GM21526 (cell line): Measurements from ENCODE around the gene TNFRSF4.
"Not testable (repeated sequence)": the region's sequence is repeated elsewhere in the genome, so short reads cannot be mapped to it uniquely, and the experiment has no call there.

Experiments used
- ATAC-seq: cut with Tn5 transposase; IDR thresholded peaks from one replicate; pipeline ENCODE4 v1.9.1; 2021; ENCODE audit warnings: moderate library complexity; ENCODE audit not compliant: unreplicated experiment, low FRiP score

The TNFRSF4 gene

DNA sequence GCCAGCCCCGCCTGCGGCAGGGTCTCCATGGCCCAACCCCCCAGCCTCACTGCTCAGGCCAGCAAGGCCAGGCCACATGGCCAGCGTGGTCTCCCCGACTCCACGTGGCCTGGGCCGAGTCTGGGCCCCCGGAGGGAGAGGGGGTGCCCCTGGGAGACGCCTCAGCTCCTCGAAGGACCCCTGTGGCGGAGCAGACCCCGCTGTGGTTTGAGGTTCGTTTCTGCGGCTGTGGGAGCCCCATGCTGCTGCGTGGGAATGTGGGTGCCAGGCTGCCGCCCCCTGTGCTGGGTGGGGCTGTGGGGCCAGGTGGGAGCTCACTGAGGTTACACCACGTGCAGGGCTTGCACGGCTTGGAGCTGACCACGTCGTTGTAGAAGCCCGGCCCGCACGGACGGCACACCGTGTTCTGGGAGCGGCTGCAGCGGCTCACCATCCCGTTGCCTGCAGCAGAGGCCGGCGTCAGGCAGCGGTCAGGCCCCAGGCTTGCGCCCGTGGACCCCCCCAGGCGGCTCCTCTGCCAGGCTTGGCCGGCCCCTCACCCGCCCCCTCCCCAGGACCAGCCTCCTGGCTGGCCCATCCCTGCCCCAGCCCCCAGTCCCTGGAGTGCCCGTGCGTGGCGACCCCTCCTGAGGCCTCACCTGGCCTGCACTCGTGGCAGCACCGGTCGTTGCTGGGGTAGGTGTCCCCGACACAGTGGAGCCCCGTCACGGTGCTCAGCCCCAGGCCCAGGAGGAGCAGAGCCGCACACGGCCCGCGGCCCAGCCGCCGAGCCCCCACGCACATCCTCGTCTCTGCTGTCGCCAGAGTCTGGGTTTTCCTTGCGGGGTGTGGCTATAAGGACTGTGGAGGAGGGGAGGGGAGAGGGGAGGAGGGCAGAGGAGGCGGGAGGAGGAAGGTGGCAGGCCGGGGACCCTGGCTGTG is at the start of gene TNFRSF4:
TSS of gene TNFRSF4 (minus strand) at position 809 of the 921 bp plus-strand sequence. CDS start at position 783, 26 bp downstream.
- ATAC-seq, result no peak

- no peak for ATAC-seq
Measured at GRCh38 chr1:1262758-1263157, 48.8 kb upstream of the TNFRSF4 start.

DNA sequence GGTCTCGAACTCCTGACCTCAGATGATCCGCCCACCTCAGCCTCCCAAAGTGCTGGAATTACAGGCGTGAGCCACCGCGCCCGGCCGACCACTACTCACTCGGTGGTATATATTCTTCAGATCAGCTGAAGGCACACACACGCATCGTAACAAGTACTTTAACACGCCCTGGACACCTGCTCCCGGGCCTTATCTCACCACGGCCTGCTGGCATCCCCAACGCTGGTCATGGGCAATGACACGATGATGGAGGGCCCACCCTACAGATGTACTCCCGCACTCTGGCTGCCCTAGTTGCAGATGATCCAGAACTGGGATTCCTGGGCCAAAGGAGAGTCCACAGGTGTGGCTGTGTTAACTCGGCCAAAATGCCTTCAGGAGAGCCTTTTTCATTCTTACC is 48.1 kb upstream of the TNFRSF4 start:
- no peak for ATAC-seq

- no peak for ATAC-seq
Measured at GRCh38 chr1:1260843-1261560, 47.0 kb upstream of the TNFRSF4 start.

DNA sequence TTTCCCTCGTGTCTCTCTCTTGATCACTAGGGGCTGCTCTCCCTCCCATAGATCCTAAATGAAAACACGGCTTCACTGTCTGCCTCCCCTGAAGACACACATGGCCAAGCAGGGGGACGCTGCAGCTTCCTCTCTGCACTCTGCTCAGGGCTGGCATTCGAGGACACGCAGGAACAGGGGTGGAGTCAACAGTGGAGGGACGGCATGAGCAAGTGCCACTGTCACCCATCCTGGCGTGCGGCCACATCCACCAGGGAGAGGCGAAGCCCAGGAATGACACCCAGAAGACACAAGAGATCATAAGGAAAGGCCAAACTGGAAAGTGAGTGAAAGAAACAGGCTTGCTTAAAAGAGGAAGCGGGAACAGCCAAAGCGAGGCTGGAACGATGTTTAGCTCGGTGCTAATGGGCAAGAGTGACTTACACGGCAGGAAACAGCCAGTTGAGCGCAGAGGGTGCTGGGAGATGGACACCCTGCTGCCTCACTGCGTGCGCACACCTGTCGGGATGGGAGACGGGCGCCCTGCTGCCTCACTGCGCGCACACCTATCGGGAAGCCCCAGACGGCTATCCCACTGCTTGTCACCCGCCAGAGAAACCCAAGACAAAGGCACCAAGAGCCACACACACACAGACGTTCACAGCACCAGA is 46.1 kb upstream of the TNFRSF4 start:
- no peak for ATAC-seq

DNA sequence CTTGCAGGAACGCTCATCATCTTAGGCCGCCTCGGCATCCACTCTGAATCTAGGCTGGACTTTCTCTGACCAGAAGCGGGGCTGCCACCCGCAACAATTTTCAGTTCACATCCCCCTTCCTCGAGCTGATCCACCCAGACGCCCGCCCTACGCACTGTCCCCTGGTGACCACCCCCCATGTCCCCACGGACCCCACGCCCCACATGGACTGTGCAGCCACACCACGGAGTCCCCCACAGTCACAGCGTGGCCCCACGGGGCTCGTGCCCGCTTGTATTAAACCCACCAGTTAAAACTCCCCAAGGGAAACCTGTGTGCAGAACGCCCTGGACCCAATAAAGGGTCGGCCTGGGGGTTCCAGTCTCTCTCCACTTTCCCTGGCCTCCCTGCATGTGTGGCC is 45.6 kb upstream of the TNFRSF4 start:
- no peak for ATAC-seq

DNA sequence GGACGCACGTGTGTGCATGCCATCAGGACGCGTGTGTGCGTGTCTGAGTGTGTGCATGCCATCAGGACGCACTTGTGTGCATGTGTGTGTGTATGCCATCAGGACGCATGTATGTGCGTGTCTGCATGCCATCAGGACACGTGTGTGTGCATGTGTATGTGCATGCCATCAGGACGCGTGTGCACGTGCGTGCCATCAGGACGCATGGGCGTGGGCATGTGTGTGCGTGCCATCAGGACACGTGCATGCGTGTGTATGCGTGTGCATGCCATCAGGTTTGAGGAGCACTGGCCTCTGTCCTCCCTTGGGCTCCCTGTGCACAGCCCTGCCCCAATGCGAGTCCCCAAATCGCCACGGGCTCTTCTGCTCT is 45.2 kb upstream of the TNFRSF4 start:
- no peak for ATAC-seq

GRCh38 chr1:1256956-1257871 is 43.3 kb upstream of the TNFRSF4 start:
- ATAC-seq, result no peak

DNA sequence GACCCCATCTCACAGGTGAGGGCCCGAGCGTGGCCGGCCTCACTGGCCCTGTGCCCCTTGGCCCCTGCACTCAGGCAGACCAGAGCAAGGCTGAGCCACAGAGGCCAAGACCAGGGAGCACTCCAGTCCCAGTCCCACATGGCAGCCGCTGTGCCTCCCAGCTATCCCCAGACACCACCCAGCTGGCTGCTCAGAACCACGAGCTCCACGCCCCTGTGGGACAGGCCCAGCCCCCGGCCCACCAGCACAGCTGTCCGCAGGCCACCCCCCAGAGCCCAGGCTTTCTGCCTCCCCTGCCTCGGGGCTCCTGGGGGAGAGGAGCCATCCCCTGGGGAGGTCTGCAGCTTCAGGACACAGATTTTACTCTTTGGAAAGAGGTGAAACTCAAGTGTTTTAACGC is 41.7 kb upstream of the TNFRSF4 start:
- ATAC-seq, result no peak

- ATAC-seq, result no peak
Measured at GRCh38 chr1:1255078-1255477, 41.1 kb upstream of the TNFRSF4 start.

DNA sequence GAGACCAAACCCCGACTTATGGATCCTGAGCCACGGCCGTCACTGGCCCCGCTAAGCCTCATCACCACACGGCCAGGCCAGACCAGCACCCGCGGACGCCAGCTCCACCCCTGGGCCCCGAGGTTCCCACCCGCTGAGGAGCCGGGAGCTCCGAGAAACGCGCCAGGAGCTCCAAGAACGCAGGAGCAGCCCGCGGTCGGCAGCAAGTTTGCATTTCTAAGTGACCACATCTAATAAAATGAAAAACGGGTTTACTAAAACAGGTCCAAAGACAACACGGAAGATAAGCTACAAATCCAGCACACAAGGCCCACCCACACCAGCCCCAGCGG is 40.7 kb upstream of the TNFRSF4 start:
- no peak for ATAC-seq

DNA sequence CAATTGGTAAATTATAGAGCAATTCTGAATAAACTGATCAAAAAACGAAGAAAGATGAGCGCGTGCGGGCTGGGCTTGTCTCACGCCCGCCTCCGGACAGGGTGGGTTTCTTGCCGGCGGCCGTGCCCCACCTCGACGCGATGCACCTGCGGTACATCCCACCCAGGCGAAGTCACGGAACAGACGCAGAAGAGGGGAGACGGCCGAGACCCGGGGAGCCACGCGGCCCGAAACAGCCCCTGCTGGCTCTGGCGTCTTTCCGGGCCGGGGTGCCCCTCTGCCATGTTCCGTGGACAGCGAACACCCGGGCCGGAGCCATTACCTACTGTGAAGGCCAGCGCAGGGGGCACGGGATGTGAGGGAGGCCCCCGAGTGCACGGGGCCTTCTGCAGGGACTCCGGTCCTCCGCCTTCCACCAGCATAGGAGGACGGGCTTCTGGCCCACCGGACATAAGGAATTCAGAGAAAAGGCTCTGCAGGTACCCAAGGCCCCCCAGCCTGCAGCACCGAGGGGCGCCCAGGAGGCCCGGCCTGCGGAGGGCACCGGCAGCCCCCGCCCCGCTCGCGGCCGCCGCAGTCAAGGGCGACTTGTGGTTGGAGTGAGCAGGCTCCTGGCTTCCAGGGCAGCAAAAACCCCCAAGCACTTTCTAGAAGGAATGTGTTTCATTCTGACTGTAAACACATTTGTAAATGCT is 40.2 kb upstream of the TNFRSF4 start:
- no peak for ATAC-seq

- ATAC-seq, result no peak
Measured at GRCh38 chr1:1253314-1253713, 39.4 kb upstream of the TNFRSF4 start.

DNA sequence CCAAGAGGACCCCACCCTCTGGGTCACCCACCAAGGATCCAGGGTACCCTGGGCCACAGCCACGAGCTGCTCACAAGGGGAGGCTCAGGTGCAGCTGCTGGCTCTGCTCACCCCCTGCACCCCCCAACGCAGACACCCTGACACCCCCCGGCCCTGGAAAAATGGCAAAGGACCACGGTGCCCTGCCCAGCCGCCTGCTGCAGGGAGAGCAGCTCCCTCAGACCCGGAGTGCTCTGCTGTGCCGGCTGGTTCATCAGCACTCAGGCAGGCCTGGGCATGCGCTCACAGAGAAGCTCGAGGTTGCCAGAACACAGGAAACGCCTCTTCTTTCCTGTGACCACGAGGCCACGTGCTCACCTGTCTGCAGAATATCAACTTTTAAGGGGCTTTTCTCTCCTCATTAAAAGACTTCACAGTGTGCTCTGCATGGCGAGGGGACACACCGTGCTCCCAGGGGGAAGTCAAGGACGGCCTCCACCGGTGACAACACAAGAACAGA is 36.9 kb upstream of the TNFRSF4 start:
- no peak for ATAC-seq

DNA sequence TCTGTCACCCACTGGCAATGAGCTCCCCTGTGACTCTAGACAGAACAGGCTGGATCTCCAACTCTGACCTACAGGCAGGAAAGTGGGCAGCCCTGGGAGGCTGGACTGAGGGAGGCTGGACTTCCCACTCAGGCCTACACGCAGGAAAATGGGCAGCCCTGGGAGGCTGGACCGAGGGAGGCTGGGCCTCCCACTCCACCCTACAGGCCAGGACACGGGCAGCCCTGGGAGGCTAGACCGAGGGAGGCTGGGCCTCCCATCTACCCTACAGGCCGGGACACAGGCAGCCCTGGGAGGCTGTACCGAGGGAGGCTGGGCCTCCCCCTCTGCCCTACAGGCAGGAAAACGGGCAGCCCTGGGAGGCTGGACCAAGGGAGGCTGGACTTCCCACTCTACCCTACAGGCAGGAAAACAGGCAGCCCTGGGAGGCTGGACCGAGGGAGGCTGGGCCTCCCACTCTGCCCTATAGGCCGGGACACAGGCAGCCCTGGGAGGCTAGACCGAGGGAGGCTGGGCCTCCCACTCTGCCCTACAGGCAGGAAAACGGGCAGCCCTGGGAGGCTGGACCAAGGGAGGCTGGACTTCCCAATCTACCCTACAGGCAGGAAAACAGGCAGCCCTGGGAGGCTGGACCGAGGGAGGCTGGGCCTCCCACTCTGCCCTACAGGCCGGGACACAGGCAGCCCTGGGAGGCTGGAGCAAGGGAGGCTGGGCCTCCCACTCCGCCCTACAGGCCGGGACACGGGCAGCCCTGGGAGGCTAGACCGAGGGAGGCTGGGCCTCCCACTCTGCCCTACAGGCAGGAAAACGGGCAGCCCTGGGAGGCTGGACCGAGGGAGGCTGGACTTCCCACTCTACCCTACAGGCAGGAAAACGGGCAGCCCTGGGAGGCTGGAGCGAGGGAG is 34.3 kb upstream of the TNFRSF4 start:
- ATAC-seq, result not testable (repeated sequence)

DNA sequence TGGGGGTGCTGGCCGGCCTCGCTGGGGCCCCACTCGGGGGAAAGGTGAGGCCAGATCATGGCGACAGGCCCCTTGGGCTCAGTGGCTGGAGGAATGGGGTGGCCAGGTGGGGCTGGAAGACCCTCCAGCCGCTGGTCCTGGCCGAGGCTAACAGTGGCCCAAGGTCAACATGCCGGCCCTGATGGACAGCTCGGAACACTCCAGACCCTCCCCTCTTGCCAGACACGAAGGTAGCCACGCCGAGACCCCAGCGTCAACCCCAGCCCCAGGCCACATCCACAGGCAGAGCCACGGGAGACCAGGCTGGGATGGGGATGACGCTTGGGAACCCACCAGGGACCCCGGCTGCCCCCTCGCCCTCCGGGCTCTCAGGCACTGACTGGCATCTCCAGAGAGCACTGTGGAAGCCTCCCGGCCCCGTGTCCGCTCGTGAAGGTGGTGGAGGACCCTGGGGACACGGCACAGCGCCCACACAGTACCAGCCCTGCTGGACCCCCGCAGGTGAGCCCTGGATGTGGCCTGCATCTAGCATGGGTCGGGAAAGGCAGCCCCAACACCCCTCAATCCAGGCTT is 33.5 kb upstream of the TNFRSF4 start:
- ATAC-seq, result no peak

DNA sequence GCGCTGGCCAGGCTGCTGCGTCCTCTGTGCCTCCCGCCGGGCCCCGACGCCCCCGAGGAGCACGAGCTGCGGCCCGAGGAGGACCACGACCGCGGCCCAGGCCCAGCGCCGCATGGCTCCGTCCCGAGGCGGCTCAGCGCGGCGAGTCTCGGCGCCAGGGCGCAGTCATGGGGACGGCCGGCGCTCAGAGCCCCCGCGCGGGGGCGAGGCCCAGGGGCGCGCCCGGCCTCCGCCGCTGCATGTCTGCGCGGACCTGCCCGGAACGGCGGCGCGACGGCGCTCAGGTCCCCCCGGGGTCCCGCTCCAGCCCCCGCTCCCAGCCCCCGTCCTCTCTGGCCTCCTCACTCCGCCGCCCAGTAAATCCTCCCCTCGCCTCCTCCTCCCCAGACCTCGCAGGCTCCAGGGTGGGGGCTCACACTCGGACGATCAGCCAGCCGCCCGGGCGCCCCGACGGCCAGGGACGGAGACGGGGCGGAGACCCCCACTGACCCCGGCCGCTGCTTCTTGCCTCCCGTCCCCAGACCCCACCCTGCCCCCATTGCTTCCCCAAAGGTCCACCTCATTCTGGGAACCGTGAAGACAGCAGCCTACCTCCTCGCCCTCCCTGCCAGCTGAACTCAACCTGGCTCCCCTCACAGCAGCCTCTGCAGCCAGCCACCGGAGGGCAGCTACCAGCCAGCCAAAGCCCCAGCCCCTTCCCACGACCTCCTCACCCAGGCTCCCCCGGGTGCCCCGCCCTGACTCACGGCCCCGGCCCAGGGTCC is 32.8 kb upstream of the TNFRSF4 start, which contains the start of gene C1QTNF12:
TSS of gene C1QTNF12 (minus strand) at position 146 of the 764 bp plus-strand sequence. CDS start at position 114, 32 bp downstream.
- ATAC-seq, result no peak
